Bronchial epithelial cell (primary cell): ENCODE measurements around the gene MAP4K5. TPM values are rescaled to one million over a fixed set of nuclear protein-coding genes. Genes with fewer than 3 reads are reported as not detected.

Experiments used
- DNase-seq: peaks from one replicate; pipeline ENCODE4 v3.0.0-alpha.2; 2010; ENCODE audit warnings: low read depth
- FAIRE-seq: peaks from 2 replicates; lab custom pipeline; 2011; peaks lifted over from hg19 to GRCh38; lab: Jason Lieb, UNC
- H3K27me3 ChIP-seq: 2 replicates; pipeline ENCODE4 v1.5.1; 2011; ENCODE audit warnings: low read length; ENCODE audit not compliant: control insufficient read depth, insufficient read depth
- H3K36me3 ChIP-seq: 2 replicates; pipeline ENCODE4 v1.5.1; 2011; ENCODE audit warnings: low read length; ENCODE audit not compliant: control insufficient read depth, insufficient read depth
- H3K4me3 ChIP-seq: 2 replicates; pipeline ENCODE4 v1.5.1; 2011; ENCODE audit warnings: mild to moderate bottlenecking, low read depth, low read length, control low read depth
- total RNA-seq: library from RNA; depleted of rRNA; stranded (reverse); fragments of >200 nt; gene quantifications from 2 replicates; pipeline ENCODE4 v1.2.1, GENCODE V29; 2014
- TF ChIP-seq, protein P1 (sequence below): IDR thresholded peaks from 2 replicates; pipeline ENCODE4 v1.5.1; 2011; ENCODE audit warnings: mild to moderate bottlenecking, moderate library complexity, low read length, control low read depth, inconsistent platforms; ENCODE audit not compliant: insufficient read depth, severe bottlenecking

The MAP4K5 gene
- total RNA-seq, 1 donor from 2014 or later: 28.4 TPM

DNA sequence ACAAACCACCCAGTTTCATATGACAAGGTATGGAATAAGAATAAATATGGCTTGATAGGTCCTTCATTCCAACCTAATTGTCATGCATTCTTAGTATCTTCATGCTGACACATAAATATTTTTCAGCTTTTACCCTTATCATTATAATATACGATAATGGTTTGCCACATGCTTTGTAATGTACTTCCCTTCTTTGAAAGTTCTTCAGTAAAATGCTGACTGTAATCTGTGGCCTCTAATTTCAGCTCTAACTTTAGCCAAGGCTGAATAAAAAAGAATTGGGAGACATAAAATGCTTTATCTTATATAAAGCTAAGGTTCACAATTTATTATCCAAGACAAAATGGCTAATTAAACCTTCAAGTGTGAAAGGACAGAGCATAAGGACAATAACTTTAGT is 2.6 kb upstream of the MAP4K5 start:
- Histone ChIP-seq H3K27me3 (no peaks in the 10 kb centered on the region), H3K36me3 (no peaks in the 10 kb centered on the region), H3K4me3 (no peak overlapping the region)
- TF ChIP-seq, protein P1, sequence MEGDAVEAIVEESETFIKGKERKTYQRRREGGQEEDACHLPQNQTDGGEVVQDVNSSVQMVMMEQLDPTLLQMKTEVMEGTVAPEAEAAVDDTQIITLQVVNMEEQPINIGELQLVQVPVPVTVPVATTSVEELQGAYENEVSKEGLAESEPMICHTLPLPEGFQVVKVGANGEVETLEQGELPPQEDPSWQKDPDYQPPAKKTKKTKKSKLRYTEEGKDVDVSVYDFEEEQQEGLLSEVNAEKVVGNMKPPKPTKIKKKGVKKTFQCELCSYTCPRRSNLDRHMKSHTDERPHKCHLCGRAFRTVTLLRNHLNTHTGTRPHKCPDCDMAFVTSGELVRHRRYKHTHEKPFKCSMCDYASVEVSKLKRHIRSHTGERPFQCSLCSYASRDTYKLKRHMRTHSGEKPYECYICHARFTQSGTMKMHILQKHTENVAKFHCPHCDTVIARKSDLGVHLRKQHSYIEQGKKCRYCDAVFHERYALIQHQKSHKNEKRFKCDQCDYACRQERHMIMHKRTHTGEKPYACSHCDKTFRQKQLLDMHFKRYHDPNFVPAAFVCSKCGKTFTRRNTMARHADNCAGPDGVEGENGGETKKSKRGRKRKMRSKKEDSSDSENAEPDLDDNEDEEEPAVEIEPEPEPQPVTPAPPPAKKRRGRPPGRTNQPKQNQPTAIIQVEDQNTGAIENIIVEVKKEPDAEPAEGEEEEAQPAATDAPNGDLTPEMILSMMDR: no peak
- FAIRE-seq (no peak), DNase-seq (no peak)

DNA sequence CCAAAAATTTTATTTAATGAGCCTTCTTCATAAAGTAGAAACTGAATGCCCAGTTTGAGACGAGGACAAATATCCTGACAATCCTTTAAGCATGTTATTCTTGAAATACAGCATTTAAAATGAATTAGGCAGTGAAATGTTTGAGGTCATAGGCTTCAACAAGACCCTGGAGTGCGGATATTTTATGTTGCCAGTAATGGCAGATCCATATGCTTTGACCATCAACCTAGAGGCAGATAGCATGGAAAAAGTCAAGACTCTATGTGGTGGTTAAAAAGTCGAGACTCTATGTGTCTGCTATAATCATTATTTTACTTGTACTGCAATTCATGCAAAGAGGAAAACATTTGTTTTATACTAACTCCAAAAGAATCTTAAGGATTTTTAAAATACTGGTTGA is 2.0 kb upstream of the MAP4K5 start:
- Histone ChIP-seq H3K27me3 (no peaks in the 10 kb centered on the region), H3K4me3 (no peak overlapping the region), H3K36me3 (no peaks in the 10 kb centered on the region)
- DNase-seq (no peak), FAIRE-seq (no peak)
- TF ChIP-seq, protein P1: no peak

DNA sequence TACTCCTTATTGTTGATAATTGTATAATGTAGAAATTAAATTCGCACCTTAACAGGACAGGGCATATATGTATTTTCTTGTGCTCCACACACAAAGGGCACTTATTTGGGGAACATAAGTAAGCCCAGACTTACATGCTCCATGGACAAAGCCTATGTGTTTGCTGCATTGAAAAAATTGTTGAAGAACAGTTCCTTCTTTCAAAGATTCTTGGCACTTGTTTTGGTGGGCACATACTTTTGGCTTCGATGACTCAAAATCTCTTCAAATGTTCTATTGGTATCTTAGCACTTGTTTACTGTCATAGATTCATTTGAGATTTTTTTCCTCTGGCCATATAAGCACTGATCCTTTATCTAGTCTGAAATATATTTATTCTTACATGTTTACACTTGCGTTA is 1.4 kb upstream of the MAP4K5 start:
- Histone ChIP-seq H3K27me3 (no peaks in the 10 kb centered on the region), H3K36me3 (no peaks in the 10 kb centered on the region), H3K4me3 (no peak overlapping the region)
- TF ChIP-seq, protein P1: no peak
- no peak for FAIRE-seq
- no peak for DNase-seq

DNA sequence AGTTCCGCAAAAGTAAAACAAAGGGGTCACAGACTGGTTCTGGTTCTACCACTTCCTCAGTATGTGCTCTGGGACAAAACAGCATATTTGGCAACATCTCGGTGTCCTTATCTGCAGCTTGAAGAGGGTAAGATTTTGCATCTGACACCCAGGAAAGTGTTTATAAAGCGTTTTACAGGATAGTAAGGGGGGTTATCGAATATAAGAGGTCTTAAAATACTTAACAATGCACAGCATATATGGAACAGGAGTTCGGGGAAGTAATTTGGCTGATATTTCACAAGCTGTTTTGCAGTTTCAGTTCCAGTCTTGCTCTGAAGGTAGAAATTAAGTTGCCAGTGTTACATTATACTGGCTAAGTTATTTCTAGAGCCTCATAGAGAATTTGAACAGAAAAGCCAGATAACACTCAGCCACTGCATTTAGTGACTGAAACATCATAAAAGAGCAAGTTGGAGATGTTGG is 904 bp upstream of the MAP4K5 start:
- no peak overlapping the region for H3K4me3 ChIP-seq
- no peak for DNase-seq
- TF ChIP-seq, protein P1: no peak
- FAIRE-seq: no peak
- H3K36me3 ChIP-seq: peaks cover 1% of the 10 kb centered on the region
- H3K27me3 ChIP-seq: no peaks in the 10 kb centered on the region

DNA sequence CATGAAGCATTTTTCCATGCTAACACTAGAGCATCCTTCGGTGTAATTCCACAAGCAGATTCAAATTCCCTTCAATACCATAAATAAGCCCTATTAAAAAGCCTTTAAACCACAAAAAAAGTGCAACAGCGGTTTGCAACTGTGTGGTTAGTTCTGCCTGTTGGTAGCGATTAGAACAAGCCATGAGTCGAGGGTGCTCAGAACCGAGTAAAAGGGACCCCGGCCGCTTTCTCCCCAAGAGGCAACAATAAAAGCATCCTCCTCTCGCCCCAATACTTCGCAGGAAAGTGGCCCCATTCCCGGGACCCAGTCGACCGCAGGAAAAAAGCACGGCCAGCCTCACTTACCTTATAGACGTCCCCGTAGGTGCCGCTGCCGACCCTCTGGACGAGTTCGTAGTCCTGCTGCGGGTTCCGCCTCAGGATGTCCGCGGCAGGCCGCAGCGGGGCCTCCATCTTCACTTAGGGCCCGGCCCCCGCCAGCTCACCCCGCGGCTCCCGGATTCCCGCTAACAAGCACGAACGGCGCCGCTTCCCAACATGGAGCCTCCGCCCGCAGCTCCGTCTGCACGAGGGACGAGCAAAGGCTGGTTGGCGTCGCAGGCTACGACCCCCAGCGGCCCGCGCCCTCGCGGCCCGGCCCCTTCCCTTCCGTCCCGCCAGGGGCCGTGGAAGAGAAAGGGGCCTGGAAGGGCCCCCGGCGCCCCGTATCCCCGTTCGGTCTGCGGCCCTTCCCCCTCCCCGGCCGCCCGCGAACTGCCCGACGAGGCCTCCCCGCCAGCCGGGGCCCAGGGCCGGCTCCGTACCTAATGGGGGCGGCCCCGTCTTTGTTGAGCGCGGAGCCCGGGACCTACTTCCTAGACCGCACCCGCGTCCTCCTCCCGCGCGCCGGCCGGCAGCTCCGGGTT is 521 bp downstream of the MAP4K5 start:
- Histone ChIP-seq H3K36me3 (peaks cover 1% of the 10 kb centered on the region), H3K27me3 (no peaks in the 10 kb centered on the region), H3K4me3 (peak overlapping the region; percentile 69)
- FAIRE-seq: no peak
- DNase-seq: no peak
- TF ChIP-seq, protein P1: no peak
